ENCODE results near the gene PPCDC. TPM values are rescaled to one million over a fixed set of nuclear protein-coding genes. Genes with fewer than 3 reads are reported as not detected.

PPCDC gene
- polyA plus RNA-seq (ENCODE audit: insufficient read length in 4 of 4), result 10 to 100 TPM; 10.4 to 13.8 (median 13.0) TPM

GRCh38 chr15:75023181-75023871 lies at the start of gene PPCDC:
PPCDC (plus strand) TSS chr15:75023590; CDS start chr15:75028319, 4,729 bp downstream.
- peak; percentile 91 to 95 (median 94) for DNase-seq (ENCODE audit: low read depth in 4 of 4, low spot score in 3 of 4)

DNA sequence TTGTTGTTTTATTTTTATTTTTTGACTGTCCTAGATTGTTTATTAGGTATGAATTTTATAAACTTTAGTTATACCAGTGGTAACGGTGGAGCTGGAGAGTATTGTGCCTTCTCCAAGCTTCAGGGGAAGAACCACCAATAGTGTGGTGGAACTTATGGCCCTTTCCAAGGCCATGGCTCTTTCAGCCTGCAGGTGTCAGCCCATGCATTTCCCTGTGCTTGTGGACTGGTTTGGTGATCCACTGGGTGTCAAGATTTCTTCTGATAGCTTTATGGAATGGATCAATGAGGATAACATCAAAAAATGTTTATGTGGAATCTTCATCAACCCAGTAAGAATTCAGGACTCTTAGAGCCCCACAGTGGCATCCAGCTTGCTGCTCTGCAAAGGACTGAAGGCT lies 47.2 kb upstream of the PPCDC start:
- DNase-seq (ENCODE audit: low read depth in 4 of 4, low spot score in 3 of 4), result no peak

GRCh38 chr15:74977599-74977998 lies 45.8 kb upstream of the PPCDC start:
- DNase-seq (ENCODE audit: low read depth in 4 of 4, low spot score in 3 of 4), result no peak

DNA sequence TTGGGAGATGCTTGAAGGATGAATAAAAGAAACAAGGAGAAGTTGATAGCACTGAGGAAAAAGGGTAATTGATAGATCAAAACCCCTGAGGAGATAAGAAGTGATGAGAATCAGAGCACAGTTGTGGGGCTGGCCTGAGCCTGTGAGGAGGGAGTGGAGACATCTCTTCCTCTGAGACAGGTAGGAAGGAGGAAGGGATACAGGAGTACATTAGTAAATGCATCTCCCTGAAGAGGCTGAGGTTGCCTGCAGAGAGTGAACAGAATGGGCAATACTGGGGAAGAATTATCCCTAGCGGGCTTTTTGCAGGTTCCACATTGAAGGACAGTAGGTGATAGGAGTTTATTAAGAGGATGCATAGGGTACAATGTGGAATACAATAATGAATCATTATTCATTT lies 45.3 kb upstream of the PPCDC start:
- DNase-seq (ENCODE audit: low read depth in 4 of 4, low spot score in 3 of 4), result no peak

DNA sequence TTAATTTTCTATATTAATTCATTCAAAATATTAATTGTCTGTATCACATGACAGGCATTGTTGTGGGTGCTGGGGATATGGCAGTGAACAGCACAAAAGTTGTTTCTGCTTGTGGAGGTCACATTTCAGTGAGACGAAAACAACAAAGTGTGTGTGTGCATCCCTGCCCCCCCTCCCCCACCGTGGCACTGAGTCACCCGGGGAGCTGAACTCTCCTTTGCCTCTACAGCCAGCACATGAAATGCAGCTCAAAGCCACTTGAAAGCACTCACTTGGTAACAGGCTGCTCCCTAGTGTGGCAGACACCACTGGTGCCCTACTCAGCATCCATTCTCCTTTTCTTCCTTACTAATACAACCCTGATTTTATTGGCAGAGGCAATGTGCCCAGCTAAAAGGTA lies 44.9 kb upstream of the PPCDC start:
- DNase-seq (ENCODE audit: low read depth in 4 of 4, low spot score in 3 of 4), result no peak

GRCh38 chr15:74982183-74982582 lies 41.2 kb upstream of the PPCDC start:
- no peak for DNase-seq (ENCODE audit: low read depth in 4 of 4, low spot score in 3 of 4)

DNA sequence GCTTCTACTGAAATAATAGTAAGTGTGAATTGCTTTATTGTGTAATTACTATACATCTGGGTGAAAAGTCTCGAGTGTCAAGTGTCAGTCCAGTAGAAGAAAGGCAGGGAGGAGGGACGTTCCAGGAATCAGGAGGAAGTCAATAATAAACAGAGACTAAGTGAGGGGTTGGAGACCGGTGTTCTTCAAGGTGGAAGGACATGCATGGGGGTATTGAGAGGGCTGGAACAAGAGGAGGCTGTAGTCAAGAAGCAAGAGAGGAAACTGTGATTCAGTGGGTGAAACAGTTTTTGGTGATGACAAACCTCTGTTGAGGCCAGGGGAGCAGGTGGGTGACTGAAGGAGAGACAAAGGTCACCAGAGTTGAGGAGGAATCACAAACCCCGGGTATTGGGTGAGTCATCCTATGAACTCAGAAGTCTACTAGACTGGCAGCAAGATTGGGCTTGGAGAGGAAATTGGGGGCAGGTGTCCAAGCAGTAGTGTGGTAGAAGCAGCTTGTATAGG lies 39.6 kb upstream of the PPCDC start:
- no peak for DNase-seq (ENCODE audit: low read depth in 4 of 4, low spot score in 3 of 4)

GRCh38 chr15:74988007-74988800 lies 35.2 kb upstream of the PPCDC start:
- DNase-seq (ENCODE audit: low read depth in 4 of 4, low spot score in 3 of 4), result no peak

DNA sequence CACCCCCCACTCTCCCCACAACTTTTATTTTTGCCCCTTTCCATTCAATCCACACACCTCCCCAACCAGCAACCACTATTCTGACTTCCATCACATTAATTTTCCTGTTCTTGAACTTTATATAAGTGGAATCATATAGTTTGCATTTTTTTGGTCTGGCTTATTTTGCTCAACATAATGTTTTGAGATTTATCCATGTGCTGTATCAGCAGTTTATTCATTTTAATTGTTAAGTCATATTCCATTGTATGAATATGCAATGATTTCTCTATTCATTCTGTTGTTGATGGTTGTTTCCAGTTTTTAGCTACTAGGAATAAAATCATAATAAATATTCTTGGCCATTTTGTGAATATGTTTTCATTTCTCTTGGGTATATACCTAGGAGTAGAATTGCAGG lies 33.9 kb upstream of the PPCDC start:
- DNase-seq (ENCODE audit: low read depth in 4 of 4, low spot score in 3 of 4), result no peak

DNA sequence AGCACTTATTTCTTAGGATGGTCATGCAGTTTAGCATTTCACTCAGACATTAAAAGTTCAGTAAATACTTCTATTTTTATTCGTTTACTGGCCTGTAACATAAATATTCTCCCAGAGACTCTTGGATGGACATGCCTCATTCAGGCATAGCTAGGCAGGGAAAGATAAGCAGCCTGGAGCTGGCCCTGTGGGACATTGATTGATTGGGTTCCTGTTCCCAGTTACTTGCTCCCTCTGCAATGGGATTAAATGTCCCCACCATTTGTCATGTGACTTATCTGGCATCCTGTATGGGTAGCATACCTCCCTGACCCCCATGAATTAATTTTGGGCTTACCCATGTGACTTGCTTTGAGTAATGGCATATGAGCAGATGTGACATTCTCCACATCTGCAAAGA lies 30.8 kb upstream of the PPCDC start:
- no peak for DNase-seq (ENCODE audit: low read depth in 4 of 4, low spot score in 3 of 4)

GRCh38 chr15:74994236-74994635 lies 29.2 kb upstream of the PPCDC start:
- no peak for DNase-seq (ENCODE audit: low read depth in 4 of 4, low spot score in 3 of 4)

DNA sequence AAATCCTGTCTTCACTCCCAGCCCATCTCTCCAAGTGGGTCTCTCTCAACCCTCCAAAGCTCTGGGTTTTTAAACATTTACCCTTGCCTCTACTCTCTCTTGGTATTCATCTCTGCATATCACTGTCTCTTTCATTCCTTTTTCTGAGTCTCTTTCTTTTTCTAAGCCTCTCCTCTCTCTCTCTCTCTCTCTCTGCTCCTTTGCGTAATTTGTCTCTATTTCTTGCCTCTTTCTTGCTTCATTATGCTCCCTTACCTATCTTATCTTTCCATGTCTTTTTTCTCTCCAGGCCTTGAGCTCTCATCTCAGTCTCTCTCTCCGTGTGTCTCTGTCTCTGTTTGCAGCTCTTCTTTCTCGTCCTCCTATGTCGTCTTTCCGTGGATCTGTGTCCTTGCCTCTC lies 28.7 kb upstream of the PPCDC start:
- DNase-seq (ENCODE audit: low read depth in 4 of 4, low spot score in 3 of 4), result no peak

DNA sequence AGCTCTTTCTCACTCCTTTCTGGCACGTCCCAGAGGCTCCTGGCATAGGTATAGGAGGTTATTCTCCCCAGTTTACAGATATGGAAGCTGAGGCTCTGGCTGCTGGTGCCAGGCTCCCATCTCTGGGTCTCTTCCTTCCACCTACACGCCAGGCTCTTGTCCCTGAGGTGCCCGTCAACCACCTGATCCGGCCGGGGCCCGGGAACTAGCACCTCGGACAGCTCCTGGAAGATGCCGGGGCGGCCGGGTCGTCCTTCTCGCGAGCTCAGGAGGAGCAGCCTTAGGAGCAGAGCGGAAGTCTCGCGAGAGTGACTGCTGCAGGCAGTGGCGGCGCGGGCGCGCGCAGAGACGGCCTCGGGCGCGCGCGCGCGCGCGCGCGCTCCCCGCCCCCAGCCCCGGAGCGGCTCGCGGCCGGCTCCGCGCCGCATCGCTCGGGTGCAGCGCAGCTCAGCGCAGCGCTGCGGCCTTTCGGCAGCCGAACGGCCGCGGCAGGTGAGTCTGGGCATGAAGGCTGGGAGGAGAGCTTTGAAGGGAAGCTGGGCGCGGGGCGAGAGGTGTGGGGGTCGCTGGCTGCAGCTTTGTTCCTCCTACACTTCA lies 28.1 kb upstream of the PPCDC start, which contains the start of gene SCAMP5:
Gene SCAMP5 (plus strand): TSS at position 382 of the 597 bp plus-strand sequence. CDS start 16,277 bp downstream, outside the sequence.
- peak; percentile 86 to 92 (median 88) for DNase-seq (ENCODE audit: low read depth in 4 of 4, low spot score in 3 of 4)

DNA sequence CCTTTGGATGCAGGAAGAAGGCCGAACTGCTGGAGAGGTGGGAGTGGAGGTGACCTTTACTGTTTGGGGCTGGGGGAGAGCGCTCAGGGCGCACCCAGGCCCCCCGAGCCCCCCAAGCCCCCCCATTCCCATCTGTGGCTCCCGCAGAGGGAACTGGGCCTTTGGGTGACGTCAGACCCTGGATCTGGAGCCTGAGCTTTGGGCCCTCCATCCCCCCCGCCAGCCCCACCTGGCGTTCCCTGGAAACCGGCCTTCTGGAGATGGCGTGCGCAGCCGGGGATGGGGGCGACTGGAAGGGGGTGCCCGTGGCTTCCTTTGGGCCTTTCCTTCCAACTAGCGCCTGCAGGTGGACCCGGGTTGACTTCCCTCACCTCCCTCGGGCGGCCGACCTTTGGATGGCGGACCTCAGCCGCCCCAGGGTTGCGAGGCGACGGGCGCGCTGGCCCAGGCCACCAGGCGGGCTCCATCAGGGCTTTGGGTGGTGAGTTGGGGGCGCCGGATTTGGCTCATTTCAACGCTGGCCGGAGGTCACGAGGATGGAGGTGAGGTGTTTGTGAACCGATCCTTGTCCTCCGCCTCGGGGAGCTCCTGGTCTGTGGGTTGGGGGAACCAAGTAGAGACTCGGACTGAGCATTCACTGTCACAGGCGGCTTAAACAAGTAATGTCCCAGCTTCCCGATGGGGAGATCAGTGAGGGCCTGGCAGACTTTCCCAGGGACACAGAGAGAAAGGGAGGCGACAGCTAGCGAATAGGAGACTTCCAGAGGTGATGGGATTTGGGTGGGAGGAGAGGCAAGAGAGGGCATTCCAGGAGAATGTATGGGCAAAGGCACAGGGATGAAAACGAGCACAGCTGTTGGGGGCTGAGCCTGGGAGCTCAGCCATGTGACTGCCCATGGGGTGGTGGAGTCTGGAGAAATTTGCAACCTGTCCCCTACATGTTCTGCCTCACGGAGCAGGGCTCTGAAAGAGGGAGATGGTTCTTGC lies 27.3 kb upstream of the PPCDC start:
- DNase-seq (ENCODE audit: low read depth in 4 of 4, low spot score in 3 of 4), result peak in 2 of 4 donors; percentile 13 to 18

- no peak for DNase-seq (ENCODE audit: low read depth in 4 of 4, low spot score in 3 of 4)
Measured at GRCh38 chr15:74997141-74997540, 26.2 kb upstream of the PPCDC start.

DNA sequence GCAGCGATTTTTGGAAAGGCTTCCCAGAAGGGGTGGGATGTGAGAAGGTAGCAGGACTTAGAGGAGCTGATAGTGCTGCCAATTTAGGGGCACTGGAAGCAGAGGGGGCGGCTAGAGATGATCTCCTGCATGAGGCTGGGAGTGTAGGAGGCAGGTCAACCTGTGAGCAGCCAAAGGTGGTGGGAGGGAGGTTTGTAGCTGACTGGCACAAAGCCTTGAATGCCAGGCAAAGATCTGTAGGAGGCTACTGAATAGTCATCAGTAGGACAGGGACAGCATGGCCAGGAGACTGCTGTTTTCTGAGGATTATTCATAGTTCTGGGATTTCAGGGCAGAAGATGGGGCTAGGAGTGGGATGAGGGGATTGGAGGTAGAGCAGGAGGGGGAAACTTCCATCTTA lies 25.8 kb upstream of the PPCDC start:
- no peak for DNase-seq (ENCODE audit: low read depth in 4 of 4, low spot score in 3 of 4)

GRCh38 chr15:75001310-75001709 lies 22.1 kb upstream of the PPCDC start:
- DNase-seq (ENCODE audit: low read depth in 4 of 4, low spot score in 3 of 4), result no peak

DNA sequence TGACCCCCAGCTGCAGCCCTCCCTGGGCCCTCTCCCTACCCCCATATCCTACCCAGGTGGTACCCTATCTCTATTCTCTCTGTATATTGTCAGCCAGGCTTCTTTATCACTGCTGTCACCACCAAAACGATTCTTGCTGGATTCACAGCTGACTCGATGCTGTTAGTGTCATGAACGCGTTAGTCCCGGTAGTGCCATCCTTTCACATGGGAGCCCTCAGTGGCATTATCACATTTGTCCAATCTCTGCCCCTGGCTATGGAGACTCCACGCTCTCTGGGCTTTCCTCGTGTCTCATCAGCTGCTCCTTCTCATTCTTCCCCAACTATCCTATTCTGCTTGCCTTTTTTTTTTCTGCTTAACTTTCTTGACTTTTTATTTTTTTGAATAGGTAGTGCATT lies 21.0 kb upstream of the PPCDC start:
- DNase-seq (ENCODE audit: low read depth in 4 of 4, low spot score in 3 of 4), result no peak

DNA sequence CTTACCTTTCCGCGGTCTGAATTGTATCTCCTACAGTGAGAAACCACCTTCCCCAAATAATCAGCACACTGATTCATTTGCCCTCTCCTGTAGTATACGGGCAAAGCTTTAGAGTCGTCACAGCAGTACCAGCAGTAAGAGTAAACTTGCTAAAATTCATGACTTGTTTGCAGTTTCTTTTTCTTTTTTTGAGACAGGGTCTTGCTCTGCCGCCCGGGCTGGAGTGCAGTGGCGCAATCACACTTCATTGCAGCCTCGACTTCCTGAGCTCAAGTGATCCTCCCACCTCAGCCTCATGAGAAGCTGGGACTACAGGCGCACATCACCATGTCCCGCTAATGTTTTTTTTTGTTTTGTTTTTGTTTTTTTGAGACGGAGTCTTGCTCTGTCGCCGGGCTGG lies 16.2 kb upstream of the PPCDC start:
- no peak for DNase-seq (ENCODE audit: low read depth in 4 of 4, low spot score in 3 of 4)

GRCh38 chr15:75008221-75008625 lies 15.2 kb upstream of the PPCDC start:
- DNase-seq (ENCODE audit: low read depth in 4 of 4, low spot score in 3 of 4), result no peak

Data from right renal pelvis (tissue), 4 donors.